ENCODE results near the gene CHMP5.

Gene CHMP5

GRCh38 chr9:33245341-33245740, 19.5 kb upstream of the CHMP5 start:
- no peaks in the 10 kb centered on the region for H3K27me3 ChIP-seq (ENCODE audit: insufficient read depth, low read depth)
- no peak overlapping the region for H3K4me3 ChIP-seq (IDR thresholded peaks at IDR 0.05; ENCODE audit: insufficient read depth, low read depth, low read length)
- H3K4me1 ChIP-seq (ENCODE audit: low read depth, poor library complexity, severe bottlenecking) = peaks cover 12% of the 10 kb centered on the region
- H3K36me3 ChIP-seq (ENCODE audit: insufficient read depth) = no peaks in the 10 kb centered on the region
- H2AFZ ChIP-seq (ENCODE audit: low read depth) = no peak overlapping the region
- TF ChIP-seq CTCF (conservative IDR thresholded peaks at IDR 0.05; ENCODE audit: low read depth, low read length) = no peak
- no peak overlapping the region for H3K9ac ChIP-seq
- no peaks in the 10 kb centered on the region for H3K79me2 ChIP-seq (ENCODE audit: insufficient read depth, low read depth)
- no peak overlapping the region for H3K4me2 ChIP-seq
- no peaks in the 10 kb centered on the region for H4K20me1 ChIP-seq (ENCODE audit: insufficient read depth)
- no peak overlapping the region for H3K27ac ChIP-seq

GRCh38 chr9:33246269-33246860, 18.5 kb upstream of the CHMP5 start:
- no peak for TF ChIP-seq CTCF (conservative IDR thresholded peaks at IDR 0.05; ENCODE audit: low read depth, low read length)
- Histone ChIP-seq H3K4me3 (IDR thresholded peaks at IDR 0.05; ENCODE audit: insufficient read depth, low read depth, low read length) (no peak overlapping the region), H3K9ac (no peak overlapping the region), H3K36me3 (ENCODE audit: insufficient read depth) (no peaks in the 10 kb centered on the region), H3K4me2 (no peak overlapping the region), H3K27me3 (ENCODE audit: insufficient read depth, low read depth) (no peaks in the 10 kb centered on the region), H3K4me1 (ENCODE audit: low read depth, poor library complexity, severe bottlenecking) (peaks cover 19% of the 10 kb centered on the region), H3K79me2 (ENCODE audit: insufficient read depth, low read depth) (no peaks in the 10 kb centered on the region), H3K27ac (no peak overlapping the region), H4K20me1 (ENCODE audit: insufficient read depth) (no peaks in the 10 kb centered on the region), H2AFZ (ENCODE audit: low read depth) (no peak overlapping the region)

GRCh38 chr9:33248606-33249005, 16.2 kb upstream of the CHMP5 start:
- H2AFZ ChIP-seq (ENCODE audit: low read depth) = no peak overlapping the region
- no peaks in the 10 kb centered on the region for H3K36me3 ChIP-seq (ENCODE audit: insufficient read depth)
- H3K4me2 ChIP-seq = no peak overlapping the region
- no peaks in the 10 kb centered on the region for H4K20me1 ChIP-seq (ENCODE audit: insufficient read depth)
- H3K27me3 ChIP-seq (ENCODE audit: insufficient read depth, low read depth) = no peaks in the 10 kb centered on the region
- no peak overlapping the region for H3K4me3 ChIP-seq (IDR thresholded peaks at IDR 0.05; ENCODE audit: insufficient read depth, low read depth, low read length)
- H3K27ac ChIP-seq = no peak overlapping the region
- no peak for TF ChIP-seq CTCF (conservative IDR thresholded peaks at IDR 0.05; ENCODE audit: low read depth, low read length)
- H3K4me1 ChIP-seq (ENCODE audit: low read depth, poor library complexity, severe bottlenecking) = peaks cover 19% of the 10 kb centered on the region
- H3K9ac ChIP-seq = no peak overlapping the region
- H3K79me2 ChIP-seq (ENCODE audit: insufficient read depth, low read depth) = no peaks in the 10 kb centered on the region

- no peak for TF ChIP-seq CTCF (conservative IDR thresholded peaks at IDR 0.05; ENCODE audit: low read depth, low read length)
- Histone ChIP-seq H3K27ac (no peak overlapping the region; the same call in 1 of the 2 replicates), H3K9ac (no peak overlapping the region)
Observed at GRCh38 chr9:33249087-33249658, 15.7 kb upstream of the CHMP5 start.

More at GRCh38 chr9:33249087-33249658, 15.7 kb upstream of the CHMP5 start:
- no peaks in the 10 kb centered on the region for H3K79me2 ChIP-seq (ENCODE audit: insufficient read depth, low read depth)
- H2AFZ ChIP-seq (ENCODE audit: low read depth) = no peak overlapping the region
- no peak overlapping the region for H3K4me3 ChIP-seq (IDR thresholded peaks at IDR 0.05; ENCODE audit: insufficient read depth, low read depth, low read length)
- no peaks in the 10 kb centered on the region for H3K36me3 ChIP-seq (ENCODE audit: insufficient read depth)
- H3K27me3 ChIP-seq (ENCODE audit: insufficient read depth, low read depth) = no peaks in the 10 kb centered on the region
- no peaks in the 10 kb centered on the region for H4K20me1 ChIP-seq (ENCODE audit: insufficient read depth)
- H3K4me1 ChIP-seq (ENCODE audit: low read depth, poor library complexity, severe bottlenecking) = peaks cover 19% of the 10 kb centered on the region
- no peak overlapping the region for H3K4me2 ChIP-seq

Data from KMS-11 (cell line).